RWPE1 (cell line): ENCODE data around the gene RAP2C.

Experiments
- CTCF ChIA-PET: fragments of 350-600 bp; sonication (Branson Sonifier 250); formaldehyde crosslinking; extraction: SDS; loops from one replicate; lab custom pipeline; 2021; lab: Yijun Ruan, JAX
- POLR2A ChIA-PET: fragments of 400-600 bp; formaldehyde crosslinking; extraction: SDS; loops from one replicate; lab custom pipeline; 2020; ENCODE audit warnings: antibody characterized with exemption; ENCODE audit not compliant: low non-redundant PET; lab: Yijun Ruan, JAX
- DNase-seq: peaks from one replicate; pipeline ENCODE4 v3.0.0; 2012; ENCODE audit warnings: low spot score
- H3K27ac ChIP-seq: fragments of 450-650 bp; 2 replicates; pipeline ENCODE4 v1.5.1; 2017
- CTCF ChIP-seq: fragments of 450-650 bp; conservative IDR thresholded peaks from 2 replicates; pipeline ENCODE4 v1.5.1; 2017; ENCODE audit warnings: low read depth, mild to moderate bottlenecking

RAP2C gene

GRCh38 chrX:132217203-132218073, 1.8 kb downstream of the RAP2C start:
- POLR2A ChIA-PET = interaction anchor here (0.6 kb wide), 2 partner anchors 125 to 194 kb away, joined by 3 to 5 read pairs; partner anchors contain the start of gene STK26

GRCh38 chrX:132216806-132217202, 2.4 kb downstream of the RAP2C start:
- CTCF ChIA-PET = no interaction called here
- DNase-seq = no peak
- POLR2A ChIA-PET = interaction anchor here (0.6 kb wide), 1 partner anchor 194 kb away, joined by 5 read pairs; the partner anchor contains the start of gene STK26

More at GRCh38 chrX:132217203-132218073, 1.8 kb downstream of the RAP2C start:
- no peak for TF ChIP-seq CTCF
- CTCF ChIA-PET = no interaction called here
- peak; percentile 79 for DNase-seq
- peak overlapping the region; percentile 91 for H3K27ac ChIP-seq

GRCh38 chrX:132216283-132216682, 3.0 kb downstream of the RAP2C start:
- H3K27ac ChIP-seq = no peak overlapping the region
- TF ChIP-seq CTCF = no peak
- ChIA-PET CTCF (no interaction called here), POLR2A (no interaction called here)
- DNase-seq = no peak

More at GRCh38 chrX:132216806-132217202, 2.4 kb downstream of the RAP2C start:
- TF ChIP-seq CTCF = no peak
- peak overlapping the region; percentile 91 for H3K27ac ChIP-seq

- no peak overlapping the region for H3K27ac ChIP-seq
- DNase-seq = no peak
- CTCF ChIA-PET = no interaction called here
- no peak for TF ChIP-seq CTCF
- POLR2A ChIA-PET = no interaction called here
Observed at GRCh38 chrX:132214518-132214917, 4.7 kb downstream of the RAP2C start.

- CTCF ChIA-PET = no interaction called here
Observed at GRCh38 chrX:132209527-132209926, 9.7 kb downstream of the RAP2C start.

GRCh38 chrX:132208422-132208821, 10.8 kb downstream of the RAP2C start:
- TF ChIP-seq CTCF = no peak
- no peak overlapping the region for H3K27ac ChIP-seq
- CTCF ChIA-PET = interaction anchor here (0.7 kb wide), 1 partner anchor 11 kb away, joined by 3 read pairs; the partner anchor contains the start of gene RAP2C
- POLR2A ChIA-PET = no interaction called here
- DNase-seq = no peak

More at GRCh38 chrX:132209527-132209926, 9.7 kb downstream of the RAP2C start:
- DNase-seq = no peak
- POLR2A ChIA-PET = no interaction called here
- no peak overlapping the region for H3K27ac ChIP-seq
- TF ChIP-seq CTCF = no peak
